DND-41 (cell line): ENCODE results near the gene C19orf67.

Experiments
- EZH2 ChIP-seq: IDR thresholded peaks from 3 replicates; pipeline ENCODE4 v1.6.1; 2012; ENCODE audit warnings: borderline replicate concordance, low read depth, mild to moderate bottlenecking, moderate library complexity, low read length, inconsistent platforms; ENCODE audit not compliant: severe bottlenecking
- TF ChIP-seq, protein P1 (sequence below): IDR thresholded peaks from 2 replicates; pipeline ENCODE4 v1.5.1; 2012; ENCODE audit warnings: borderline replicate concordance, low read length, moderate library complexity, mild to moderate bottlenecking; ENCODE audit not compliant: poor library complexity, severe bottlenecking; ENCODE audit errors: extremely low read depth

DNA sequence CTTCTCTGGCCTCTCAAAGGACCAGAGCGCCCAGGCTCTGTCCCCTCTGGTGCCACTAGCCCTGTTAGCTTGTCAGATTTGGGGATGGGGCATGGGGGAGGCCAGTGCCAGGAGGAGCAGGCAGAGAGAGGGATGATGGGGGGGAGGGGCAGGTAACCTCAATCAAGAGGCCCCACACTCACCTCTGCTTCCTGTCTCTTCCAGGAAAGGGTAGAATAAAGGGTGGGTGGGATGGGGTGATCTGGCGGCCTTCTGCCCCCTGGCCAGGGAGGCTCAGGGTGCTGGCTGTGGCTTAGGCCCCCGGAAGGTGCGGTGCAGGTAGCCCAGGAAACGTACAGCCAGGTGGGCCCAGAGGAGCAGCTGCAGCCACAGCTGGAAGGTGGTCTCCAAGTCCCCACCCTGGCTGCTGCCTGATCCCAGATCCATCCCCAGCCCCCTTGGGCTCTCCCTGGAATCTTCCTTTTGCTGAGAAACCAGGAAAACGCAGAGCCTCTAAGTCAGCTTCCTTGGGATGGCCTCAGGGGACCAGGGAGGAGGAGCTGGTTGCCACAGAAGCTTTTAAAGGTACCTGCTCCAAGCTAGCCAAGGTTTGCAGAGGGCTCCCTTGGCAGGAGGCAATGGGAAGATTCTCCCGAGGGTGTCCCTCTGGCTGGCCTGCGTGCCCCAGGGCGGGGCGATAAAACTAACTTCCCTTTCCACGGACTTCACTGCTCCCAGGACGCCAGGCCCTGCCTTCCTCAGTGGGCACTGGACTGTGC, 26.6 kb upstream of the C19orf67 start:
- TF ChIP-seq, protein P1, sequence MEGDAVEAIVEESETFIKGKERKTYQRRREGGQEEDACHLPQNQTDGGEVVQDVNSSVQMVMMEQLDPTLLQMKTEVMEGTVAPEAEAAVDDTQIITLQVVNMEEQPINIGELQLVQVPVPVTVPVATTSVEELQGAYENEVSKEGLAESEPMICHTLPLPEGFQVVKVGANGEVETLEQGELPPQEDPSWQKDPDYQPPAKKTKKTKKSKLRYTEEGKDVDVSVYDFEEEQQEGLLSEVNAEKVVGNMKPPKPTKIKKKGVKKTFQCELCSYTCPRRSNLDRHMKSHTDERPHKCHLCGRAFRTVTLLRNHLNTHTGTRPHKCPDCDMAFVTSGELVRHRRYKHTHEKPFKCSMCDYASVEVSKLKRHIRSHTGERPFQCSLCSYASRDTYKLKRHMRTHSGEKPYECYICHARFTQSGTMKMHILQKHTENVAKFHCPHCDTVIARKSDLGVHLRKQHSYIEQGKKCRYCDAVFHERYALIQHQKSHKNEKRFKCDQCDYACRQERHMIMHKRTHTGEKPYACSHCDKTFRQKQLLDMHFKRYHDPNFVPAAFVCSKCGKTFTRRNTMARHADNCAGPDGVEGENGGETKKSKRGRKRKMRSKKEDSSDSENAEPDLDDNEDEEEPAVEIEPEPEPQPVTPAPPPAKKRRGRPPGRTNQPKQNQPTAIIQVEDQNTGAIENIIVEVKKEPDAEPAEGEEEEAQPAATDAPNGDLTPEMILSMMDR = no peak
- TF ChIP-seq EZH2 = no peak
